HepG2 (cell line): ENCODE measurements around the gene CERS5. TPM values are rescaled to one million over a fixed set of nuclear protein-coding genes. Genes with fewer than 3 reads are reported as not detected.

Experiments
- BHLHE40 ChIP-seq: IDR thresholded peaks from 2 replicates; pipeline ENCODE4 v1.6.1; 2011; ENCODE audit warnings: low read length, improper control_type of control experiment
- CBFB ChIP-seq: sonication (generic); formaldehyde crosslinking; IDR thresholded peaks from 2 replicates; pipeline ENCODE4 v1.4.0; 2020; ENCODE audit warnings: missing genetic modification reagents
- CENPX ChIP-seq: sonication (generic); formaldehyde crosslinking; IDR thresholded peaks from 2 replicates; pipeline ENCODE4 v1.9.0; 2021; ENCODE audit warnings: mild to moderate bottlenecking, missing genetic modification reagents, moderate library complexity
- ELF1 ChIP-seq: sonication (generic); formaldehyde crosslinking; IDR thresholded peaks from 2 replicates; pipeline ENCODE4 v1.4.0; 2020; ENCODE audit warnings: missing genetic modification reagents
- ERF ChIP-seq: IDR thresholded peaks from 2 replicates; pipeline ENCODE4 v1.6.1; 2018; ENCODE audit warnings: missing biosample characterization, missing genetic modification reagents
- GATAD2A ChIP-seq: IDR thresholded peaks from 2 replicates; pipeline ENCODE4 v1.6.1; 2016
- MYC ChIP-seq: sonication (generic); formaldehyde crosslinking; IDR thresholded peaks from 2 replicates; pipeline ENCODE4 v1.9.0; 2021; ENCODE audit warnings: missing genetic modification reagents, borderline replicate concordance
- NFATC3 ChIP-seq: sonication (generic); formaldehyde crosslinking; IDR thresholded peaks from 2 replicates; pipeline ENCODE4 v1.5.1; 2020; ENCODE audit warnings: mild to moderate bottlenecking, missing genetic modification reagents
- NFYB ChIP-seq: sonication (generic); formaldehyde crosslinking; IDR thresholded peaks from 2 replicates; pipeline ENCODE4 v1.4.0; 2020; ENCODE audit warnings: missing genetic modification reagents
- PLRG1 ChIP-seq: fragments of 450-650 bp; conservative IDR thresholded peaks from 2 replicates; pipeline ENCODE4 v1.6.1; 2016
- POLR2G ChIP-seq: fragments of 200-400 bp; formaldehyde crosslinking; IDR thresholded peaks from 2 replicates; pipeline ENCODE4 v1.6.1; 2018; ENCODE audit warnings: mild to moderate bottlenecking, low read depth, low read length, moderate library complexity
- SIX4 ChIP-seq: sonication (generic); formaldehyde crosslinking; IDR thresholded peaks from 2 replicates; pipeline ENCODE4 v1.4.0; 2020; ENCODE audit warnings: missing genetic modification reagents
- YEATS4 ChIP-seq: sonication (generic); formaldehyde crosslinking; IDR thresholded peaks from 2 replicates; pipeline ENCODE4 v1.4.0; 2020; ENCODE audit warnings: missing genetic modification reagents, borderline replicate concordance
- ZNF383 ChIP-seq: sonication (generic); formaldehyde crosslinking; IDR thresholded peaks from 2 replicates; pipeline ENCODE4 v1.4.0; 2020; ENCODE audit warnings: missing genetic modification reagents, mild to moderate bottlenecking, borderline replicate concordance
- ZNF615 ChIP-seq: sonication (generic); formaldehyde crosslinking; IDR thresholded peaks from 2 replicates; pipeline ENCODE4 v1.5.0; 2020; ENCODE audit warnings: mild to moderate bottlenecking, missing genetic modification reagents, borderline replicate concordance
- ZNF775 ChIP-seq: sonication (generic); formaldehyde crosslinking; IDR thresholded peaks from 2 replicates; pipeline ENCODE4 v1.4.0; 2020; ENCODE audit warnings: missing genetic modification reagents, mild to moderate bottlenecking, moderate library complexity, borderline replicate concordance
- polyA plus RNA-seq, 8 experiments: library from polyadenylated mRNA; depleted of rRNA in 3 of 8; stranded (reverse) in 7 of 8; unstranded in 1 of 8; fragments of >200 nt; fragmentation: Illumina TruSeq in 4 of 8; extraction: Trizol in 4 of 8; gene quantifications; 2 replicates each; pipeline versions ENCODE4 v1.2.1 to v1.2.3, GENCODE V29; 2011 to 2016; ENCODE audit warnings: low read depth in 4 of 8, missing spikeins in 1 of 8, mixed read lengths in 1 of 8; ENCODE audit not compliant: insufficient read depth in 1 of 8
- total RNA-seq, 5 experiments: library from RNA; depleted of rRNA; stranded (reverse); fragments of >200 nt; fragmentation: Illumina TruSeq; extraction: Trizol; gene quantifications; 2 replicates each; pipeline ENCODE4 v1.2.3, GENCODE V29; 2016; ENCODE audit warnings: low read depth in 1 of 5
- TF ChIP-seq, protein P1 (sequence below): sonication (generic); formaldehyde crosslinking; IDR thresholded peaks from 2 replicates; pipeline ENCODE4 v1.5.1; 2020; ENCODE audit warnings: missing genetic modification reagents, mild to moderate bottlenecking, borderline replicate concordance
- TF ChIP-seq, protein P2 (sequence below): sonication (generic); formaldehyde crosslinking; IDR thresholded peaks from 2 replicates; pipeline ENCODE4 v1.4.0; 2020; ENCODE audit warnings: mild to moderate bottlenecking, missing genetic modification reagents, borderline replicate concordance
- TF ChIP-seq, protein P3 (sequence below): sonication (generic); formaldehyde crosslinking; IDR thresholded peaks from 2 replicates; pipeline ENCODE4 v1.4.0; 2020; ENCODE audit warnings: missing genetic modification reagents, mild to moderate bottlenecking, borderline replicate concordance

The CERS5 gene
- total and polyA plus RNA-seq, 2 of the 13 experiments (the other 11 are each of a cell fraction or from before 2014, with no cell fraction given), result 22.3 to 48.8 TPM

DNA sequence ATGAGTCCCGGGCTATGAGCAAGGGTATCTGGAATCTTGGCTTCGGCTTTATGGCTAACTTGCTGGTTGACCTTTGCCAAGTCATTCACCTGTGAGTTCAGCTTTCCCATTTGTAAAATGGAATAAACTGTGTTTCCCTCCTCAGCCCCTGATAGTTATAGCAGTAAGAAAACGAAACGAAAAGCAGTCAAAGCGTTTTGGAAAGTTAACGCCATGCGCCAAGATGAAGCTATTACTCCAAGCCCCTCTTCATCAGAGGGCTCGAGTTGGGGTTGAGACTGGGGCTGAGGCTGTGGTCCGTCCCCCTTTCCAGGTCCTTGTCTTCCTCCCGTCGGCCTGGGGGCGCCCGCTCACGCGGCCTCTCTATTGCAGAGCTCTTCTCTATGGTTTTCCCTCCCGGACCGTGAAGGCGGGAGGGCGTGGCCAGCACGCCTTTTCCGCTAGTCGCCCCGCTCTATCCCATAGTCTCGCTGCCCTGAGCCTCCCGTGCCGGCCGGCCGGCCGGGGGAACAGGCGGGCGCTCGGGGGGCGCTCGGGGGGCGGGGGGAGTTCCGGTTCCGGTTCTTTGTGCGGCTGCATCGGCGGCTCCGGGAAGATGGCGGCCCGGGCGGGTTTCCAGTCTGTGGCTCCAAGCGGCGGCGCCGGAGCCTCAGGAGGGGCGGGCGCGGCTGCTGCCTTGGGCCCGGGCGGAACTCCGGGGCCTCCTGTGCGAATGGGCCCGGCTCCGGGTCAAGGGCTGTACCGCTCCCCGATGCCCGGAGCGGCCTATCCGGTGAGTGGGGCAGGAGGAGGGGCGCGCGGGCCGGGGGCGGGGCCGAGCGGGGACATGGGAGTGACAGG, 82.2 kb downstream of the CERS5 start, which contains the start of gene SMARCD1 (continued):
- TF ChIP-seq, protein P1, sequence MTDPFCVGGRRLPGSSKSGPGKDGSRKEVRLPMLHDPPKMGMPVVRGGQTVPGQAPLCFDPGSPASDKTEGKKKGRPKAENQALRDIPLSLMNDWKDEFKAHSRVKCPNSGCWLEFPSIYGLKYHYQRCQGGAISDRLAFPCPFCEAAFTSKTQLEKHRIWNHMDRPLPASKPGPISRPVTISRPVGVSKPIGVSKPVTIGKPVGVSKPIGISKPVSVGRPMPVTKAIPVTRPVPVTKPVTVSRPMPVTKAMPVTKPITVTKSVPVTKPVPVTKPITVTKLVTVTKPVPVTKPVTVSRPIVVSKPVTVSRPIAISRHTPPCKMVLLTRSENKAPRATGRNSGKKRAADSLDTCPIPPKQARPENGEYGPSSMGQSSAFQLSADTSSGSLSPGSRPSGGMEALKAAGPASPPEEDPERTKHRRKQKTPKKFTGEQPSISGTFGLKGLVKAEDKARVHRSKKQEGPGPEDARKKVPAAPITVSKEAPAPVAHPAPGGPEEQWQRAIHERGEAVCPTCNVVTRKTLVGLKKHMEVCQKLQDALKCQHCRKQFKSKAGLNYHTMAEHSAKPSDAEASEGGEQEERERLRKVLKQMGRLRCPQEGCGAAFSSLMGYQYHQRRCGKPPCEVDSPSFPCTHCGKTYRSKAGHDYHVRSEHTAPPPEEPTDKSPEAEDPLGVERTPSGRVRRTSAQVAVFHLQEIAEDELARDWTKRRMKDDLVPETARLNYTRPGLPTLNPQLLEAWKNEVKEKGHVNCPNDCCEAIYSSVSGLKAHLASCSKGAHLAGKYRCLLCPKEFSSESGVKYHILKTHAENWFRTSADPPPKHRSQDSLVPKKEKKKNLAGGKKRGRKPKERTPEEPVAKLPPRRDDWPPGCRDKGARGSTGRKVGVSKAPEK (CRISPR knock-in tag), result no peak
- TF ChIP-seq MYC (CRISPR knock-in tag) (peak; percentile 34; the same call in 1 of the 2 replicates), ELF1 (CRISPR knock-in tag) (peak; percentile 81), CENPX (CRISPR knock-in tag) (no peak), POLR2G (peak; percentile 72), ZNF383 (CRISPR knock-in tag) (no peak), ZNF615 (CRISPR knock-in tag) (no peak), ZNF775 (CRISPR knock-in tag) (peak; percentile 56; the same call in 1 of the 2 replicates), CBFB (CRISPR knock-in tag) (0 out of 2 replicates have a peak, but pooled peaks have one; percentile 44), NFYB (CRISPR knock-in tag) (no peak), YEATS4 (0 out of 2 replicates have a peak, but pooled peaks have one; percentile 31), NFATC3 (no peak), ERF (CRISPR knock-in tag) (peak; percentile 58; the same call in 1 of the 2 replicates), BHLHE40 (peak; percentile 9; the same call in 1 of the 2 replicates), GATAD2A (peak; percentile 49; the same call in 1 of the 2 replicates), SIX4 (CRISPR knock-in tag) (no peak), PLRG1 (no peak)
- TF ChIP-seq, protein P2, sequence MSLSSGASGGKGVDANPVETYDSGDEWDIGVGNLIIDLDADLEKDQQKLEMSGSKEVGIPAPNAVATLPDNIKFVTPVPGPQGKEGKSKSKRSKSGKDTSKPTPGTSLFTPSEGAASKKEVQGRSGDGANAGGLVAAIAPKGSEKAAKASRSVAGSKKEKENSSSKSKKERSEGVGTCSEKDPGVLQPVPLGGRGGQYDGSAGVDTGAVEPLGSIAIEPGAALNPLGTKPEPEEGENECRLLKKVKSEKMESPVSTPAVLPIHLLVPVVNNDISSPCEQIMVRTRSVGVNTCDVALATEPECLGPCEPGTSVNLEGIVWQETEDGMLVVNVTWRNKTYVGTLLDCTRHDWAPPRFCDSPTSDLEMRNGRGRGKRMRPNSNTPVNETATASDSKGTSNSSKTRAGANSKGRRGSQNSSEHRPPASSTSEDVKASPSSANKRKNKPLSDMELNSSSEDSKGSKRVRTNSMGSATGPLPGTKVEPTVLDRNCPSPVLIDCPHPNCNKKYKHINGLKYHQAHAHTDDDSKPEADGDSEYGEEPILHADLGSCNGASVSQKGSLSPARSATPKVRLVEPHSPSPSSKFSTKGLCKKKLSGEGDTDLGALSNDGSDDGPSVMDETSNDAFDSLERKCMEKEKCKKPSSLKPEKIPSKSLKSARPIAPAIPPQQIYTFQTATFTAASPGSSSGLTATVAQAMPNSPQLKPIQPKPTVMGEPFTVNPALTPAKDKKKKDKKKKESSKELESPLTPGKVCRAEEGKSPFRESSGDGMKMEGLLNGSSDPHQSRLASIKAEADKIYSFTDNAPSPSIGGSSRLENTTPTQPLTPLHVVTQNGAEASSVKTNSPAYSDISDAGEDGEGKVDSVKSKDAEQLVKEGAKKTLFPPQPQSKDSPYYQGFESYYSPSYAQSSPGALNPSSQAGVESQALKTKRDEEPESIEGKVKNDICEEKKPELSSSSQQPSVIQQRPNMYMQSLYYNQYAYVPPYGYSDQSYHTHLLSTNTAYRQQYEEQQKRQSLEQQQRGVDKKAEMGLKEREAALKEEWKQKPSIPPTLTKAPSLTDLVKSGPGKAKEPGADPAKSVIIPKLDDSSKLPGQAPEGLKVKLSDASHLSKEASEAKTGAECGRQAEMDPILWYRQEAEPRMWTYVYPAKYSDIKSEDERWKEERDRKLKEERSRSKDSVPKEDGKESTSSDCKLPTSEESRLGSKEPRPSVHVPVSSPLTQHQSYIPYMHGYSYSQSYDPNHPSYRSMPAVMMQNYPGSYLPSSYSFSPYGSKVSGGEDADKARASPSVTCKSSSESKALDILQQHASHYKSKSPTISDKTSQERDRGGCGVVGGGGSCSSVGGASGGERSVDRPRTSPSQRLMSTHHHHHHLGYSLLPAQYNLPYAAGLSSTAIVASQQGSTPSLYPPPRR (CRISPR knock-in tag), result no peak
- TF ChIP-seq, protein P3, sequence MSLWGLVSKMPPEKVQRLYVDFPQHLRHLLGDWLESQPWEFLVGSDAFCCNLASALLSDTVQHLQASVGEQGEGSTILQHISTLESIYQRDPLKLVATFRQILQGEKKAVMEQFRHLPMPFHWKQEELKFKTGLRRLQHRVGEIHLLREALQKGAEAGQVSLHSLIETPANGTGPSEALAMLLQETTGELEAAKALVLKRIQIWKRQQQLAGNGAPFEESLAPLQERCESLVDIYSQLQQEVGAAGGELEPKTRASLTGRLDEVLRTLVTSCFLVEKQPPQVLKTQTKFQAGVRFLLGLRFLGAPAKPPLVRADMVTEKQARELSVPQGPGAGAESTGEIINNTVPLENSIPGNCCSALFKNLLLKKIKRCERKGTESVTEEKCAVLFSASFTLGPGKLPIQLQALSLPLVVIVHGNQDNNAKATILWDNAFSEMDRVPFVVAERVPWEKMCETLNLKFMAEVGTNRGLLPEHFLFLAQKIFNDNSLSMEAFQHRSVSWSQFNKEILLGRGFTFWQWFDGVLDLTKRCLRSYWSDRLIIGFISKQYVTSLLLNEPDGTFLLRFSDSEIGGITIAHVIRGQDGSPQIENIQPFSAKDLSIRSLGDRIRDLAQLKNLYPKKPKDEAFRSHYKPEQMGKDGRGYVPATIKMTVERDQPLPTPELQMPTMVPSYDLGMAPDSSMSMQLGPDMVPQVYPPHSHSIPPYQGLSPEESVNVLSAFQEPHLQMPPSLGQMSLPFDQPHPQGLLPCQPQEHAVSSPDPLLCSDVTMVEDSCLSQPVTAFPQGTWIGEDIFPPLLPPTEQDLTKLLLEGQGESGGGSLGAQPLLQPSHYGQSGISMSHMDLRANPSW, result peak; percentile 50; the same call in 1 of the 2 replicates
